H9 (cell line): ENCODE results near the gene MYO15A. TPM values are rescaled to one million over a fixed set of nuclear protein-coding genes. Genes with fewer than 3 reads are reported as not detected.

ENCODE experiments used
- DNase-seq: peaks from one replicate; pipeline ENCODE4 v3.0.0-alpha.2; 2017
- H2AFZ ChIP-seq: one replicate; pipeline ENCODE4 v1.6.1; 2013; ENCODE audit warnings: mild to moderate bottlenecking, low read length, control low read depth, moderate library complexity
- H2AK5ac ChIP-seq: 2 replicates; pipeline ENCODE4 v1.6.1; 2013; ENCODE audit warnings: low read length, control low read depth, mixed read lengths; ENCODE audit not compliant: insufficient read length
- H2BK120ac ChIP-seq: one replicate; pipeline ENCODE4 v1.6.1; 2013; ENCODE audit warnings: low read depth, mild to moderate bottlenecking, low read length, control low read depth, inconsistent platforms; ENCODE audit not compliant: poor library complexity, severe bottlenecking
- H2BK12ac ChIP-seq: 2 replicates; pipeline ENCODE4 v1.6.1; 2013; ENCODE audit warnings: low read length, control low read depth, mixed read lengths, low read depth; ENCODE audit not compliant: insufficient read length
- H2BK15ac ChIP-seq: 2 replicates; pipeline ENCODE4 v1.6.1; 2013; ENCODE audit warnings: low read depth, low read length, control low read depth
- H2BK20ac ChIP-seq: one replicate; pipeline ENCODE4 v1.6.1; 2013; ENCODE audit warnings: low read depth, mild to moderate bottlenecking, low read length, control low read depth, inconsistent platforms; ENCODE audit not compliant: poor library complexity, severe bottlenecking
- H2BK5ac ChIP-seq: 2 replicates; pipeline ENCODE4 v1.6.1; 2013; ENCODE audit warnings: low read length, control low read depth, mixed read lengths; ENCODE audit not compliant: insufficient read length
- H3K14ac ChIP-seq: 2 replicates; pipeline ENCODE4 v1.6.1; 2013; ENCODE audit warnings: low read length, control low read depth; ENCODE audit not compliant: insufficient read depth
- H3K18ac ChIP-seq: 2 replicates; pipeline ENCODE4 v1.6.1; 2013; ENCODE audit warnings: low read depth, mild to moderate bottlenecking, mixed read lengths, low read length, control low read depth; ENCODE audit not compliant: insufficient read length
- H3K23ac ChIP-seq: 2 replicates; pipeline ENCODE4 v1.6.1; 2013; ENCODE audit warnings: low read length, control low read depth, mixed read lengths, low read depth; ENCODE audit not compliant: insufficient read length
- H3K23me2 ChIP-seq: 2 replicates; pipeline ENCODE4 v1.6.1; 2013; ENCODE audit warnings: low read depth, mild to moderate bottlenecking, mixed read lengths, low read length, control low read depth; ENCODE audit not compliant: insufficient read length, poor library complexity, severe bottlenecking
- H3K27ac ChIP-seq: 2 replicates; pipeline ENCODE4 v1.5.1; 2013; ENCODE audit warnings: low read length, control low read depth, mixed read lengths, low read depth; ENCODE audit not compliant: insufficient read length
- H3K27me3 ChIP-seq: 2 replicates; pipeline ENCODE4 v1.6.1; 2013; ENCODE audit warnings: low read length, control low read depth, inconsistent platforms; ENCODE audit not compliant: insufficient read depth
- H3K4ac ChIP-seq: 2 replicates; pipeline ENCODE4 v1.6.1; 2013; ENCODE audit warnings: low read depth, mild to moderate bottlenecking, control low read depth, inconsistent platforms, low read length, moderate library complexity
- H3K4me1 ChIP-seq: 2 replicates; pipeline ENCODE4 v1.6.1; 2013; ENCODE audit warnings: low read length, control low read depth, inconsistent platforms; ENCODE audit not compliant: insufficient read depth
- H3K4me2 ChIP-seq: 2 replicates; pipeline ENCODE4 v1.6.1; 2013; ENCODE audit warnings: low read length, control low read depth, mixed read lengths; ENCODE audit not compliant: insufficient read length, insufficient read depth
- H3K56ac ChIP-seq: 2 replicates; pipeline ENCODE4 v1.6.1; 2013; ENCODE audit warnings: low read depth, mild to moderate bottlenecking, mixed read lengths, low read length, control low read depth; ENCODE audit not compliant: insufficient read length
- H3K79me1 ChIP-seq: 2 replicates; pipeline ENCODE4 v1.6.1; 2013; ENCODE audit warnings: low read depth, mild to moderate bottlenecking, moderate library complexity, low read length, control low read depth, inconsistent platforms; ENCODE audit not compliant: insufficient read depth, poor library complexity, severe bottlenecking
- H3K79me2 ChIP-seq: 2 replicates; pipeline ENCODE4 v1.6.1; 2013; ENCODE audit warnings: low read length, control low read depth, inconsistent platforms; ENCODE audit not compliant: insufficient read depth
- H3K9ac ChIP-seq: 2 replicates; pipeline ENCODE4 v1.6.1; 2013; ENCODE audit warnings: low read length, control low read depth, mixed read lengths; ENCODE audit not compliant: insufficient read length; ENCODE audit errors: extremely low read depth
- H3K9me3 ChIP-seq: one replicate; pipeline ENCODE4 v1.6.1; 2013; ENCODE audit warnings: low read depth, low read length, inconsistent platforms; ENCODE audit not compliant: control insufficient read depth
- H3T11ph ChIP-seq: one replicate; pipeline ENCODE4 v1.6.1; 2013; ENCODE audit warnings: mild to moderate bottlenecking, low read length, control low read depth, inconsistent platforms
- H4K20me1 ChIP-seq: one replicate; pipeline ENCODE4 v1.6.1; 2013; ENCODE audit not compliant: control insufficient read depth, insufficient read length, insufficient read depth
- H4K5ac ChIP-seq: 2 replicates; pipeline ENCODE4 v1.6.1; 2013; ENCODE audit warnings: low read depth, mild to moderate bottlenecking, mixed read lengths, low read length, control low read depth; ENCODE audit not compliant: insufficient read length
- H4K8ac ChIP-seq: replicated peaks from 2 replicates; pipeline ENCODE4 v1.6.1; 2013; ENCODE audit warnings: low read length, control low read depth, mixed read lengths, low read depth; ENCODE audit not compliant: insufficient read length
- H4K91ac ChIP-seq: 2 replicates; pipeline ENCODE4 v1.6.1; 2013; ENCODE audit warnings: low read depth, mild to moderate bottlenecking, moderate library complexity, mixed read lengths, low read length, control low read depth; ENCODE audit not compliant: insufficient read length
- H3K27ac Mint-ChIP-seq, 3 experiments: 2 replicates in 2 of 3; 3 replicates in 1 of 3; pipeline ENCODE4 v1.8.0; 2020 to 2021; ENCODE audit warnings: mixed read lengths in 3 of 3, mild to moderate bottlenecking in 1 of 3, moderate library complexity in 1 of 3
- H3K27me3 Mint-ChIP-seq: 2 replicates; pipeline ENCODE4 v1.8.0; 2021; ENCODE audit warnings: low read depth, mild to moderate bottlenecking, moderate library complexity, mixed read lengths
- H3K36me3 Mint-ChIP-seq, 3 experiments: 2 replicates in 2 of 3; 3 replicates in 1 of 3; pipeline ENCODE4 v1.8.0; 2020 to 2021; ENCODE audit warnings: low read depth in 3 of 3, mixed read lengths in 3 of 3; ENCODE audit not compliant: insufficient read depth in 1 of 3
- H3K4me1 Mint-ChIP-seq, 2 experiments: 2 replicates each; pipeline ENCODE4 v1.8.0; 2020; ENCODE audit warnings: mixed read lengths in 2 of 2
- H3K4me3 Mint-ChIP-seq, 2 experiments: 2 replicates in 1 of 2; 3 replicates in 1 of 2; pipeline ENCODE4 v1.8.0; 2020 to 2021; ENCODE audit warnings: mild to moderate bottlenecking in 2 of 2, mixed read lengths in 2 of 2, moderate library complexity in 1 of 2
- H3K9me3 Mint-ChIP-seq, 2 experiments: 2 replicates in 1 of 2; 3 replicates in 1 of 2; pipeline ENCODE4 v1.8.0; 2020; ENCODE audit warnings: mild to moderate bottlenecking in 2 of 2, mixed read lengths in 2 of 2, moderate library complexity in 1 of 2
- CTCF ChIP-seq: fragments of 200-600 bp; sonication (generic); conservative IDR thresholded peaks from 3 replicates; pipeline ENCODE4 v1.8.0; 2021; ENCODE audit warnings: antibody characterized with exemption, mild to moderate bottlenecking
- WGBS: extraction: QIAGEN DNeasy Blood & Tissue Kit; methylation state at CpG from one replicate; pipeline ENCODE4 v1.1.7; 2013; ENCODE audit warnings: missing lambda C conversion rate, low lambda C conversion rate, mixed read lengths; ENCODE audit not compliant: insufficient read length; ENCODE audit errors: extremely low coverage; 5-methylcytosine and 5-hydroxymethylcytosine counted together
- total RNA-seq: library from RNA; stranded (reverse); gene quantifications from 2 replicates; pipeline ENCODE4 v1.2.1, GENCODE V29; 2021

Gene MYO15A
- total RNA-seq, 1 experiment from 2014 or later, result 2.5 TPM

- H4K20me1 ChIP-seq, result no peaks in the 10 kb centered on the region
- no peak overlapping the region for H2BK15ac ChIP-seq
- no peak overlapping the region for H2BK12ac ChIP-seq
- Mint-ChIP-seq H3K36me3 (no peaks in the 10 kb centered on the region), H3K9me3 (no peaks in the 10 kb centered on the region), H3K4me1 (peaks cover 25 to 35% of the 10 kb centered on the region in 2 experiments), H3K27ac (no peak overlapping the region), H3K4me3 (no peak overlapping the region), H3K27me3 (peaks cover 2% of the 10 kb centered on the region)
- no peak overlapping the region for H2BK120ac ChIP-seq
- no peak overlapping the region for H2AFZ ChIP-seq
- no peaks in the 10 kb centered on the region for H3K23me2 ChIP-seq
- H2BK5ac ChIP-seq, result no peak overlapping the region
- DNase-seq, result no peak
- no peaks in the 10 kb centered on the region for H3K9me3 ChIP-seq
- no peak overlapping the region for H2BK20ac ChIP-seq
- H3K56ac ChIP-seq, result no peak overlapping the region
- no peaks in the 10 kb centered on the region; the same call in 1 of the 2 replicates for H3K27me3 ChIP-seq
- H3K18ac ChIP-seq, result no peak overlapping the region
- no CpG with 5 or more reads among the region's 10 CpGs for WGBS
- no peak overlapping the region for H3K4me2 ChIP-seq
- no peak overlapping the region for H4K5ac ChIP-seq
- TF ChIP-seq CTCF, result no peak
- H3K27ac ChIP-seq, result no peak overlapping the region
- H3K23ac ChIP-seq, result no peak overlapping the region
- H3K14ac ChIP-seq, result no peak overlapping the region
- H3K4ac ChIP-seq, result no peak overlapping the region
- H3K4me1 ChIP-seq, result peaks cover 3% of the 10 kb centered on the region
- no peak overlapping the region for H3K9ac ChIP-seq
- no peaks in the 10 kb centered on the region for H3K79me2 ChIP-seq
- no peak overlapping the region for H2AK5ac ChIP-seq
- H3T11ph ChIP-seq, result no peak overlapping the region
- H3K79me1 ChIP-seq, result no peaks in the 10 kb centered on the region
- no peak overlapping the region for H4K91ac ChIP-seq
- H4K8ac ChIP-seq, result no peak overlapping the region
These were observed 48.4 kb downstream of the MYO15A start for GRCh38 chr17:18156976-18157280.
